Measurements from ENCODE around the gene PPEF1.

The PPEF1 gene

GRCh38 chrX:18707426-18708049 is at the start of gene PPEF1:
TSS of gene PPEF1 (plus strand) at chrX:18707645. CDS start at chrX:18707781, 136 bp downstream.
- no peak for TF ChIP-seq JUND (IDR thresholded peaks at IDR 0.05; ENCODE audit: low read depth)
- DNase-seq (ENCODE audit: low read depth in 1 of 2, low spot score in 1 of 2): peak in 1 of 2 experiments; percentile 16
- in situ Hi-C loops (cut with HindIII; ENCODE audit: low pct_unique_long_range_greater_than_20kb, low sequenced_read_pairs): no loop called here

- in situ Hi-C loops (cut with HindIII; ENCODE audit: low pct_unique_long_range_greater_than_20kb, low sequenced_read_pairs): no loop called here
- no peak for DNase-seq (ENCODE audit: low read depth in 1 of 2, low spot score in 1 of 2)
- no peak for TF ChIP-seq JUND (IDR thresholded peaks at IDR 0.05; ENCODE audit: low read depth)
Measured at GRCh38 chrX:18661273-18661672, 46.2 kb upstream of the PPEF1 start.

- no peak for TF ChIP-seq JUND (IDR thresholded peaks at IDR 0.05; ENCODE audit: low read depth)
- in situ Hi-C loops (cut with HindIII; ENCODE audit: low pct_unique_long_range_greater_than_20kb, low sequenced_read_pairs): no loop called here
Measured at GRCh38 chrX:18664947-18665346, 42.5 kb upstream of the PPEF1 start.

GRCh38 chrX:18666614-18667013 is 40.8 kb upstream of the PPEF1 start:
- in situ Hi-C loops (cut with HindIII; ENCODE audit: low pct_unique_long_range_greater_than_20kb, low sequenced_read_pairs): no loop called here
- no peak for TF ChIP-seq JUND (IDR thresholded peaks at IDR 0.05; ENCODE audit: low read depth)
- no peak for DNase-seq (ENCODE audit: low read depth in 1 of 2, low spot score in 1 of 2)

More at GRCh38 chrX:18664947-18665346, 42.5 kb upstream of the PPEF1 start:
- peak in 1 of 2 experiments; percentile 25 for DNase-seq (ENCODE audit: low read depth in 1 of 2, low spot score in 1 of 2)

GRCh38 chrX:18668071-18668835 is 39.2 kb upstream of the PPEF1 start:
- in situ Hi-C loops (cut with HindIII; ENCODE audit: low pct_unique_long_range_greater_than_20kb, low sequenced_read_pairs): no loop called here
- TF ChIP-seq JUND (IDR thresholded peaks at IDR 0.05; ENCODE audit: low read depth): no peak
- no peak for DNase-seq (ENCODE audit: low read depth in 1 of 2, low spot score in 1 of 2)

DNA sequence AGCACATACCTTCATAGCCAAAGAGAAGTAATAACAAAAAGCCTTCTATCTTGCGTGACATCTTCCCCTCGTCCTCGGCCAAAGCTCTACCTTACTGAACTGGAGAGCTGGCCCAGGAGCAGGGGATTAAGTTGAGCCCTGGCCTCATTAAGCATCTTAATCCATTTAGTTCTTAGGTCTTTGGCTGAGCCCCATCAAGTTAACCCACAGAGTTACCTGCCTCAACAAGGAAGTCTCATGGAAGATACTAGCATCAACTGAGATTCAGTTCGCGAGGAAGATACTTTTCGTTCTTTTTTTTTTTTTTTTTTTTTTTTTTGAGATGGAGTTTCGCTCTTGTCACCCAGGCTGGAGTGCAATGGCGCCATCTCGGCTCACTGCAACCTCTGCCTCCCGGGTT is 35.4 kb upstream of the PPEF1 start, which contains the start of gene RS1:
RS1 (minus strand) TSS at position 101 of the 400 bp plus-strand sequence; CDS start at position 61, 40 bp downstream.
- in situ Hi-C loops (cut with HindIII; ENCODE audit: low pct_unique_long_range_greater_than_20kb, low sequenced_read_pairs): no loop called here
- no peak for DNase-seq (ENCODE audit: low read depth in 1 of 2, low spot score in 1 of 2)
- no peak for TF ChIP-seq JUND (IDR thresholded peaks at IDR 0.05; ENCODE audit: low read depth)

DNA sequence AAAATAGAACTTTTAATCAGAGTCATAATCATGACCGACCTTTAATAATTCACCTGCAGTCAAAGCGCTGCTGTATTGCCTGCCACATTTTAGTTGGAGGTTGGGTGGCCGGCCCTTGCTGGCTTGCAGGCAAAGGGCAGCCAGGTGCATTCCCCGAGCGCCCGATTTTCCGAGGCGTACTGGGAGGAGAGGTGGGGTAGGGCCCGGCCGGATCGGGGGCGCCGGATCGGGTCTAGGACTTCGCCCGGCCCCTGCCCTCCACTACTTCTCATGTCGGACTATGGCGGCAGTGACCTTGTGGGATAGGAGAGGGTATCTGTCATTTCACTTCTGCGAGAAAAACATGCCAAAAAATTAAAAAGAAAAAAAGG is 33.0 kb upstream of the PPEF1 start:
- in situ Hi-C loops (cut with HindIII; ENCODE audit: low pct_unique_long_range_greater_than_20kb, low sequenced_read_pairs): no loop called here
- no peak for TF ChIP-seq JUND (IDR thresholded peaks at IDR 0.05; ENCODE audit: low read depth)
- peak in 1 of 2 experiments; percentile 6 for DNase-seq (ENCODE audit: low read depth in 1 of 2, low spot score in 1 of 2)

DNA sequence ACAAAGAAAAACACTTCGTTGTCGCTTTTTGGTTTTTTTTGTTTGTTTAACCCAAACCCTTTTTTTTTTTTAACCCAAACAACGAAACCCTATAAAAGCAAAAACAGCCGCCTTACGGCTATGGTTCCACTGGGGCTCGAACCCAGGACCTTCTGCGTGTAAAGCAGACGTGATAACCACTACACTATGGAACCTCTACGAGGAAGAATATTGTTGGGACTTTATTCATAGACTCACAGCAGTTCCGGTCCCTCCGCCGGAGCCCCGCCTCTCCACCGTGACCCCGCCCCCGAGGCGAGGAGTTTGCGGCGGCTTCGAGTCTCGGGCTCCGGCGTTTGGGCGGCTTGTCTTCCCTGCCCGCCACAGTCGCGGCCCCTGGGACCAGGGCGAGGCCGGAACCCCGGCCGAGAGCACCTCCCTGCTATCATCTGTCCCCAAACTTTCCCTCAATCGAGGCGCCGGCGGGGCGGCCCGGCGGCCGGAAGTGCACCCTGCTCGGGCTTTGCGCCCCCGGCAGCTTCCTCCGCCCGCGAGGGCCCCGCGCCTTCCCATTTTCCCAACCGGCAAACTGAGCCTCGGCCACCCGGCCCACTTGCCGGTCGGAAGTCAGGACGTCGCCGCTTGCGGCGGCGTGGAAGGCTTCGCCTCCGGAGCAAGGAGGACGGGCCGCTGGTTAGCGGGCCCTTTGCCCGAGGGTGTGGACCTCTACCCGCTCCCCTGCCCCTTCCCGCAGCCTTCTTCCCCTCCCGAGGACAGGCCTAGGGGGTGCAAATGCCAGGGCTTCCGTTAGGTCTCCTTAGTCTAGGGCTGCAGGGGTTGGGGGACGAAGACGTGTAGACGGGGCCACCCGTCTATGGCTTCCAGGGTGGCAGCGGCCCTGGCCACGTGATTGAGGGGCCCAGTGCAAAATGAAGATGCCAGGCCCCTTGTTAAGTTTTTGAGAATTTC is 32.4 kb upstream of the PPEF1 start:
- in situ Hi-C loops (cut with HindIII; ENCODE audit: low pct_unique_long_range_greater_than_20kb, low sequenced_read_pairs): no loop called here
- TF ChIP-seq JUND (IDR thresholded peaks at IDR 0.05; ENCODE audit: low read depth): no peak
- peak; percentile 63 to 81 for DNase-seq (ENCODE audit: low read depth in 1 of 2, low spot score in 1 of 2)

- in situ Hi-C loops (cut with HindIII; ENCODE audit: low pct_unique_long_range_greater_than_20kb, low sequenced_read_pairs): no loop called here
- DNase-seq (ENCODE audit: low read depth in 1 of 2, low spot score in 1 of 2): no peak
Measured at GRCh38 chrX:18676050-18676449, 31.4 kb upstream of the PPEF1 start.

DNA sequence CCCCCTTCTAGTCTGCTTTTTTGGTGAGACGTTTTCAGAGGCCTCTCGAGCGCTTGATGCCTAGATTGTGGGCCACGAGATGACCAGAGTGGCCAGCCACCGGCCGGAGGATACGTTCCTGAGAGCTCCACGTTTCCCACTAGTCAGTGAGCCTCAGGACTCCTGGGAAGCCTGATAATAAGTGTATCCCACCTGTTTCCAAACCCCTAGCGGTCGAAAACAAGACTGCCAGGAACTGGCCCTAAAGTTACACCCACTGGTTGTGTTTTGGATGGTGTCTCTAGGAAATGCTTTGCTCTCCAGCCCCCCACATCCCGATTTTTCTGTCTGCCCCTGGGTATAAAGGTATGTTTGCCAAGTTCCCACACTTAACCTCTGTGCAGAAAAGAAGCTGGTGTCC is 31.0 kb upstream of the PPEF1 start:
- TF ChIP-seq JUND (IDR thresholded peaks at IDR 0.05; ENCODE audit: low read depth): no peak
- in situ Hi-C loops (cut with HindIII; ENCODE audit: low pct_unique_long_range_greater_than_20kb, low sequenced_read_pairs): no loop called here
- no peak for DNase-seq (ENCODE audit: low read depth in 1 of 2, low spot score in 1 of 2)

More at GRCh38 chrX:18676050-18676449, 31.4 kb upstream of the PPEF1 start:
- no peak for TF ChIP-seq JUND (IDR thresholded peaks at IDR 0.05; ENCODE audit: low read depth)

- DNase-seq (ENCODE audit: low read depth in 1 of 2, low spot score in 1 of 2): no peak
- in situ Hi-C loops (cut with HindIII; ENCODE audit: low pct_unique_long_range_greater_than_20kb, low sequenced_read_pairs): no loop called here
- no peak for TF ChIP-seq JUND (IDR thresholded peaks at IDR 0.05; ENCODE audit: low read depth)
Measured at GRCh38 chrX:18677161-18677869, 30.1 kb upstream of the PPEF1 start.

GRCh38 chrX:18681996-18682395 is 25.4 kb upstream of the PPEF1 start:
- TF ChIP-seq JUND (IDR thresholded peaks at IDR 0.05; ENCODE audit: low read depth): no peak
- no peak for DNase-seq (ENCODE audit: low read depth in 1 of 2, low spot score in 1 of 2)
- in situ Hi-C loops (cut with HindIII; ENCODE audit: low pct_unique_long_range_greater_than_20kb, low sequenced_read_pairs): no loop called here
